ENCODE results near the gene CKB. TPM values are rescaled to one million over a fixed set of nuclear protein-coding genes. Genes with fewer than 3 reads are reported as not detected.

The CKB gene
- total and polyA plus RNA-seq, 4 donors, result 9.0 to 32.9 (median 20.4) TPM

GRCh38 chr14:103516426-103517173 is 6.0 kb downstream of the CKB start:
- DNase-seq (ENCODE audit: low spot score), result no peak
- peaks cover 0 to 24% (median 14%) of the 10 kb centered on the region in 4 donors for H3K4me1 ChIP-seq (ENCODE audit: control insufficient read depth in 4 of 4, insufficient read depth in 4 of 4, low read length in 3 of 4)
- TF ChIP-seq JUND (IDR thresholded peaks at IDR 0.05), result no peak
- no peak for TF ChIP-seq YY1 (IDR thresholded peaks at IDR 0.05)

GRCh38 chr14:103514596-103515421 is 7.8 kb downstream of the CKB start:
- H3K9ac ChIP-seq (ENCODE audit: low read depth in 1 of 2, low read length in 2 of 2), result no peak overlapping the region
- 91% methylated on average over 18 of the region's 18 CpGs for WGBS
- peaks cover 0 to 13% (median 7%) of the 10 kb centered on the region in 4 donors for H3K4me1 ChIP-seq (ENCODE audit: control insufficient read depth in 4 of 4, insufficient read depth in 4 of 4, low read length in 3 of 4)
- H3K36me3 ChIP-seq (ENCODE audit: control insufficient read depth in 4 of 4, insufficient read depth in 3 of 4, low read depth in 1 of 4, low read length in 3 of 4), result peaks cover 0 to 7% (median 5%) of the 10 kb centered on the region in 4 donors
- no peaks in the 10 kb centered on the region for H3K9me3 ChIP-seq (ENCODE audit: control insufficient read depth in 4 of 4, low read length in 3 of 4)
- H3K4me3 ChIP-seq (ENCODE audit: low read depth in 1 of 3, low read length in 3 of 3), result no peak overlapping the region
- no peak overlapping the region for H3K27ac ChIP-seq (ENCODE audit: low read depth in 1 of 2, low read length in 2 of 2)
- TF ChIP-seq HNF4A (conservative IDR thresholded peaks at IDR 0.05) (no peak), GABPA (IDR thresholded peaks at IDR 0.05 in 1 of 2, conservative IDR thresholded peaks at IDR 0.05 in 1 of 2) (no peak), MAX (IDR thresholded peaks at IDR 0.05) (no peak), HNF4G (IDR thresholded peaks at IDR 0.05) (no peak), ATF3 (IDR thresholded peaks at IDR 0.05) (no peak), CTCF (IDR thresholded peaks at IDR 0.05; ENCODE audit: low read depth, low read length, missing input control) (no peak), REST (IDR thresholded peaks at IDR 0.05) (no peak), YY1 (IDR thresholded peaks at IDR 0.05) (no peak), ZBTB33 (IDR thresholded peaks at IDR 0.05) (no peak), RAD21 (IDR thresholded peaks at IDR 0.05) (no peak), EGR1 (IDR thresholded peaks at IDR 0.05; ENCODE audit: low read depth in 2 of 2) (no peak), RXRA (IDR thresholded peaks at IDR 0.05) (no peak), FOXA1 (IDR thresholded peaks at IDR 0.05) (no peak)
- no peaks in the 10 kb centered on the region for H3K27me3 ChIP-seq (ENCODE audit: control insufficient read depth in 4 of 4, insufficient read depth in 4 of 4, low read length in 3 of 4)
- DNase-seq (ENCODE audit: low spot score), result no peak

More at GRCh38 chr14:103516426-103517173, 6.0 kb downstream of the CKB start:
- WGBS, result 75% methylated on average over 10 of the region's 10 CpGs
- H3K27me3 ChIP-seq (ENCODE audit: control insufficient read depth in 4 of 4, insufficient read depth in 4 of 4, low read length in 3 of 4), result no peaks in the 10 kb centered on the region
- H3K36me3 ChIP-seq (ENCODE audit: control insufficient read depth in 4 of 4, insufficient read depth in 3 of 4, low read depth in 1 of 4, low read length in 3 of 4), result peaks cover 0 to 2% (median 0%) of the 10 kb centered on the region in 4 donors
- no peak overlapping the region for H3K9ac ChIP-seq (ENCODE audit: low read depth in 1 of 2, low read length in 2 of 2)
- no peaks in the 10 kb centered on the region for H3K9me3 ChIP-seq (ENCODE audit: control insufficient read depth in 4 of 4, low read length in 3 of 4)
- H3K4me3 ChIP-seq (ENCODE audit: low read depth in 1 of 3, low read length in 3 of 3), result no peak overlapping the region
- no peak overlapping the region for H3K27ac ChIP-seq (ENCODE audit: low read depth in 1 of 2, low read length in 2 of 2)

All from liver (tissue), 9 donors.